HG03575 (cell line): Measurements from ENCODE around the gene CLDN17.

Source experiments
- ATAC-seq: cut with Tn5 transposase; IDR thresholded peaks from one replicate; pipeline ENCODE4 v1.9.1; 2021; ENCODE audit not compliant: unreplicated experiment, insufficient number of reproducible peaks, low FRiP score; ENCODE audit errors: extremely low read depth

The CLDN17 gene

DNA sequence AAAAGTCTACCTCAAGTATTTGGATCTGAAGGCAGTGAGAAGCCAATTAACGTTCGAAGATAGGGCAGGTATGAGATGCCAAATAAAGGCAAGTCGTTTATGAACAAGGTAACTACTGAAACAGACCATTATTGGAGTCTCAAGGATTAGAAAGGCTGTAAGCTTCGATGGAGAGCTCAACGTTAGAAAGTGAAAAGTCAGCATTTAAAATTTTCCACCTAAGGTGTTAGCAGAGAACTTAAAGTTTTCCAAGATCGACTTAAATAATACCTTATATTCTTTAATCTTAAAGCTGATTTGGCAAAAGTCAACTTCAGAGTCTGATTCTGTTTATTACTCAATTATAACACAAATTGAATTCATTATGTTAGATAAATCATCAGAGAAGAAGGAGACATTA lies 28.1 kb downstream of the CLDN17 start:
- ATAC-seq = no peak

DNA sequence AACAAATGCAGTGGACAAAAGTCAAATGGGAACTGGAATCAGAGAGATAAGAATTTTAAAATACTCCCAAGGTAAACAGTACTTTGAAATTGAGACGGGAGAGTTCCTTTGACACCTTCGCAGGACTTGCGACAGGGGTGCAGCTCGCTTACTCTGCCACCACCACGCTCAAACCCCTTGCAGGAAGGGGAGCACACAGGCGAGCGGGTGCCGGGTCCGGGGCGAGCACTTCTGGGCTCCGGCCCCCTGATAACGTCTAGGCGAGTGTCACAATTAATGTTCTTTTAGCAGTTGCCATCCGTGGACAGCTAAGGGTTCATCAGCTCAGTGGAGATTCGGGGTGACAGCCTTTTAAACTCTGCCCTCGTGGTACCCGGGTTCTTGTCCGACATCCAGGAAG lies 37.4 kb downstream of the CLDN17 start:
- ATAC-seq = no peak

DNA sequence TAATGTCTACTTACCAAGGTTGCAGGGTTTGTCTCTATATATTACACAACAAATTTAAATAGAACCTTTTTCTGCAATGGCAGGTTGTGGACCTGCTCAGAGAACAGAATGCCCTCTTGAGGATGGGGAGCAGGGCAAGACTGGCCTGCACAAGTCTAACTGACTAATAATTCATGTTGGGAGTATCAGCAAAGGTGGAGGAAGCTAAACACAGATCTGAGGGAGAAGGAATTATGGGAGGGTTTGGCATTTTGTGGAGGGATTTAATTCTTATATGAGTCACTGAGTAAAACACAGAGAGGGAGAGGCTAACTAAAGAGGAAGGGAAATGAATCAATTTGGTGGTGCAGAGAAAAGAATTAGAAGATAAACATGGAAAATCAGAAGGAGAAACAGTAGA lies 40.0 kb downstream of the CLDN17 start:
- no peak for ATAC-seq

DNA sequence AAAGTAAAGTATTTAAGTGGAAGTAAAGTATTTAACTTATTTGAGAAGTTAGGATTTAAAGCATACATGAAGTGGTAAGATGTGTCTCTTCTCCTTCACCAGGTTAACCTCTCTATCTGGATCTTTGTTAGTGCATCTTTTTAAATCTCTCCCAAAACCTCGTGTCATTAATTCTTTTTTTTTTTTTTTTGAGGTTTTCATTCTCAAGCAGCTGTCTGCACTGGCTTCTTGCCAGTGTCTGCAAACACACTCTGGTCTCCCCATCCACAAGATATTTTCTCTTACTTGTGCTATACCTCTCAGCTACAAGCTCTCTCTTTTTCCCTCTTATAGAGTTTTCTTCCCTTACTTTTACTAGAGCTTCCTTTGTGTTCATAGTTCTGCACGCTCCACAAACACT lies 49.0 kb downstream of the CLDN17 start:
- ATAC-seq = no peak

DNA sequence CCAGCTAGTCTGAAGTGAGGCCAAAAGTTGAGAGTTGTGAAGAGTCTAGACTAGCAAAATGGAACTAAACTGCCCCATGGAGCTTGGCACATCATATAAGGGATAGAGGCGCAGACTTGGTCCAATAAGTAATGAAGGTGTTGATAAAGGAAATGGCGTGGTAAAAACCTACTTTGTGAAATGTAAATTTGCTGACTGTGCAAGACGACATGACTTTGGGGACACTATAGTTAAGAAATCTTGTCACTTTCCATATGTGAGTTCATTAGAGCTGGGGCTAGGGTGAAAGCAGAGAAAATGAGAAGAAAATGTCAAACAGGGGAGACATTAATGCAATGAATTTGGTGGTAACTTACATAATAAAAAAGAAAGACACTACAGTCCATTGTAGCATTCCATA lies 50.1 kb downstream of the CLDN17 start:
- ATAC-seq = no peak
